ENCODE measurements around the gene SCGB1C2.
"Not testable (repeated sequence)": the region's sequence is repeated elsewhere in the genome, so short reads cannot be mapped to it uniquely, and the experiment has no call there.

- TF ChIP-seq, protein P1, sequence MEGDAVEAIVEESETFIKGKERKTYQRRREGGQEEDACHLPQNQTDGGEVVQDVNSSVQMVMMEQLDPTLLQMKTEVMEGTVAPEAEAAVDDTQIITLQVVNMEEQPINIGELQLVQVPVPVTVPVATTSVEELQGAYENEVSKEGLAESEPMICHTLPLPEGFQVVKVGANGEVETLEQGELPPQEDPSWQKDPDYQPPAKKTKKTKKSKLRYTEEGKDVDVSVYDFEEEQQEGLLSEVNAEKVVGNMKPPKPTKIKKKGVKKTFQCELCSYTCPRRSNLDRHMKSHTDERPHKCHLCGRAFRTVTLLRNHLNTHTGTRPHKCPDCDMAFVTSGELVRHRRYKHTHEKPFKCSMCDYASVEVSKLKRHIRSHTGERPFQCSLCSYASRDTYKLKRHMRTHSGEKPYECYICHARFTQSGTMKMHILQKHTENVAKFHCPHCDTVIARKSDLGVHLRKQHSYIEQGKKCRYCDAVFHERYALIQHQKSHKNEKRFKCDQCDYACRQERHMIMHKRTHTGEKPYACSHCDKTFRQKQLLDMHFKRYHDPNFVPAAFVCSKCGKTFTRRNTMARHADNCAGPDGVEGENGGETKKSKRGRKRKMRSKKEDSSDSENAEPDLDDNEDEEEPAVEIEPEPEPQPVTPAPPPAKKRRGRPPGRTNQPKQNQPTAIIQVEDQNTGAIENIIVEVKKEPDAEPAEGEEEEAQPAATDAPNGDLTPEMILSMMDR (conservative IDR thresholded peaks at IDR 0.05), result peak; percentile 30; the same call in 1 of the 2 replicates
- not testable (repeated sequence) for TF ChIP-seq EZH2 (IDR thresholded peaks at IDR 0.05; ENCODE audit: low read depth)
Observed at GRCh38 chr17:134332-134785, 3.0 kb upstream of the SCGB1C2 start.

Measured in PC-9 (cell line).